H9 (cell line): Measurements from ENCODE around the gene TCIRG1. TPM values are rescaled to one million over a fixed set of nuclear protein-coding genes. Genes with fewer than 3 reads are reported as not detected.

Source experiments
- DNase-seq: peaks from one replicate; pipeline ENCODE4 v3.0.0-alpha.2; 2017
- H2AFZ ChIP-seq: one replicate; pipeline ENCODE4 v1.6.1; 2013; ENCODE audit warnings: mild to moderate bottlenecking, low read length, control low read depth, moderate library complexity
- H2AK5ac ChIP-seq: 2 replicates; pipeline ENCODE4 v1.6.1; 2013; ENCODE audit warnings: low read length, control low read depth, mixed read lengths; ENCODE audit not compliant: insufficient read length
- H2BK120ac ChIP-seq: one replicate; pipeline ENCODE4 v1.6.1; 2013; ENCODE audit warnings: low read depth, mild to moderate bottlenecking, low read length, control low read depth, inconsistent platforms; ENCODE audit not compliant: poor library complexity, severe bottlenecking
- H2BK12ac ChIP-seq: 2 replicates; pipeline ENCODE4 v1.6.1; 2013; ENCODE audit warnings: low read length, control low read depth, mixed read lengths, low read depth; ENCODE audit not compliant: insufficient read length
- H2BK15ac ChIP-seq: 2 replicates; pipeline ENCODE4 v1.6.1; 2013; ENCODE audit warnings: low read depth, low read length, control low read depth
- H2BK20ac ChIP-seq: one replicate; pipeline ENCODE4 v1.6.1; 2013; ENCODE audit warnings: low read depth, mild to moderate bottlenecking, low read length, control low read depth, inconsistent platforms; ENCODE audit not compliant: poor library complexity, severe bottlenecking
- H2BK5ac ChIP-seq: 2 replicates; pipeline ENCODE4 v1.6.1; 2013; ENCODE audit warnings: low read length, control low read depth, mixed read lengths; ENCODE audit not compliant: insufficient read length
- H3K14ac ChIP-seq: 2 replicates; pipeline ENCODE4 v1.6.1; 2013; ENCODE audit warnings: low read length, control low read depth; ENCODE audit not compliant: insufficient read depth
- H3K18ac ChIP-seq: 2 replicates; pipeline ENCODE4 v1.6.1; 2013; ENCODE audit warnings: low read depth, mild to moderate bottlenecking, mixed read lengths, low read length, control low read depth; ENCODE audit not compliant: insufficient read length
- H3K23ac ChIP-seq: 2 replicates; pipeline ENCODE4 v1.6.1; 2013; ENCODE audit warnings: low read length, control low read depth, mixed read lengths, low read depth; ENCODE audit not compliant: insufficient read length
- H3K23me2 ChIP-seq: 2 replicates; pipeline ENCODE4 v1.6.1; 2013; ENCODE audit warnings: low read depth, mild to moderate bottlenecking, mixed read lengths, low read length, control low read depth; ENCODE audit not compliant: insufficient read length, poor library complexity, severe bottlenecking
- H3K27ac ChIP-seq: 2 replicates; pipeline ENCODE4 v1.5.1; 2013; ENCODE audit warnings: low read length, control low read depth, mixed read lengths, low read depth; ENCODE audit not compliant: insufficient read length
- H3K27me3 ChIP-seq: 2 replicates; pipeline ENCODE4 v1.6.1; 2013; ENCODE audit warnings: low read length, control low read depth, inconsistent platforms; ENCODE audit not compliant: insufficient read depth
- H3K4ac ChIP-seq: 2 replicates; pipeline ENCODE4 v1.6.1; 2013; ENCODE audit warnings: low read depth, mild to moderate bottlenecking, control low read depth, inconsistent platforms, low read length, moderate library complexity
- H3K4me1 ChIP-seq: 2 replicates; pipeline ENCODE4 v1.6.1; 2013; ENCODE audit warnings: low read length, control low read depth, inconsistent platforms; ENCODE audit not compliant: insufficient read depth
- H3K4me2 ChIP-seq: 2 replicates; pipeline ENCODE4 v1.6.1; 2013; ENCODE audit warnings: low read length, control low read depth, mixed read lengths; ENCODE audit not compliant: insufficient read length, insufficient read depth
- H3K56ac ChIP-seq: 2 replicates; pipeline ENCODE4 v1.6.1; 2013; ENCODE audit warnings: low read depth, mild to moderate bottlenecking, mixed read lengths, low read length, control low read depth; ENCODE audit not compliant: insufficient read length
- H3K79me1 ChIP-seq: 2 replicates; pipeline ENCODE4 v1.6.1; 2013; ENCODE audit warnings: low read depth, mild to moderate bottlenecking, moderate library complexity, low read length, control low read depth, inconsistent platforms; ENCODE audit not compliant: insufficient read depth, poor library complexity, severe bottlenecking
- H3K79me2 ChIP-seq: 2 replicates; pipeline ENCODE4 v1.6.1; 2013; ENCODE audit warnings: low read length, control low read depth, inconsistent platforms; ENCODE audit not compliant: insufficient read depth
- H3K9ac ChIP-seq: 2 replicates; pipeline ENCODE4 v1.6.1; 2013; ENCODE audit warnings: low read length, control low read depth, mixed read lengths; ENCODE audit not compliant: insufficient read length; ENCODE audit errors: extremely low read depth
- H3K9me3 ChIP-seq: one replicate; pipeline ENCODE4 v1.6.1; 2013; ENCODE audit warnings: low read depth, low read length, inconsistent platforms; ENCODE audit not compliant: control insufficient read depth
- H3T11ph ChIP-seq: one replicate; pipeline ENCODE4 v1.6.1; 2013; ENCODE audit warnings: mild to moderate bottlenecking, low read length, control low read depth, inconsistent platforms
- H4K20me1 ChIP-seq: one replicate; pipeline ENCODE4 v1.6.1; 2013; ENCODE audit not compliant: control insufficient read depth, insufficient read length, insufficient read depth
- H4K5ac ChIP-seq: 2 replicates; pipeline ENCODE4 v1.6.1; 2013; ENCODE audit warnings: low read depth, mild to moderate bottlenecking, mixed read lengths, low read length, control low read depth; ENCODE audit not compliant: insufficient read length
- H4K8ac ChIP-seq: replicated peaks from 2 replicates; pipeline ENCODE4 v1.6.1; 2013; ENCODE audit warnings: low read length, control low read depth, mixed read lengths, low read depth; ENCODE audit not compliant: insufficient read length
- H4K91ac ChIP-seq: 2 replicates; pipeline ENCODE4 v1.6.1; 2013; ENCODE audit warnings: low read depth, mild to moderate bottlenecking, moderate library complexity, mixed read lengths, low read length, control low read depth; ENCODE audit not compliant: insufficient read length
- H3K27ac Mint-ChIP-seq, 3 experiments: 2 replicates in 2 of 3; 3 replicates in 1 of 3; pipeline ENCODE4 v1.8.0; 2020 to 2021; ENCODE audit warnings: mixed read lengths in 3 of 3, mild to moderate bottlenecking in 1 of 3, moderate library complexity in 1 of 3
- H3K27me3 Mint-ChIP-seq: 2 replicates; pipeline ENCODE4 v1.8.0; 2021; ENCODE audit warnings: low read depth, mild to moderate bottlenecking, moderate library complexity, mixed read lengths
- H3K36me3 Mint-ChIP-seq, 3 experiments: 2 replicates in 2 of 3; 3 replicates in 1 of 3; pipeline ENCODE4 v1.8.0; 2020 to 2021; ENCODE audit warnings: low read depth in 3 of 3, mixed read lengths in 3 of 3; ENCODE audit not compliant: insufficient read depth in 1 of 3
- H3K4me1 Mint-ChIP-seq, 2 experiments: 2 replicates each; pipeline ENCODE4 v1.8.0; 2020; ENCODE audit warnings: mixed read lengths in 2 of 2
- H3K4me3 Mint-ChIP-seq, 2 experiments: 2 replicates in 1 of 2; 3 replicates in 1 of 2; pipeline ENCODE4 v1.8.0; 2020 to 2021; ENCODE audit warnings: mild to moderate bottlenecking in 2 of 2, mixed read lengths in 2 of 2, moderate library complexity in 1 of 2
- H3K9me3 Mint-ChIP-seq, 2 experiments: 2 replicates in 1 of 2; 3 replicates in 1 of 2; pipeline ENCODE4 v1.8.0; 2020; ENCODE audit warnings: mild to moderate bottlenecking in 2 of 2, mixed read lengths in 2 of 2, moderate library complexity in 1 of 2
- WGBS: extraction: QIAGEN DNeasy Blood & Tissue Kit; methylation state at CpG from one replicate; pipeline ENCODE4 v1.1.7; 2013; ENCODE audit warnings: missing lambda C conversion rate, low lambda C conversion rate, mixed read lengths; ENCODE audit not compliant: insufficient read length; ENCODE audit errors: extremely low coverage; 5-methylcytosine and 5-hydroxymethylcytosine counted together
- total RNA-seq: library from RNA; stranded (reverse); gene quantifications from 2 replicates; pipeline ENCODE4 v1.2.1, GENCODE V29; 2021
- TF ChIP-seq, protein P1 (sequence below): fragments of 200-600 bp; sonication (generic); conservative IDR thresholded peaks from 3 replicates; pipeline ENCODE4 v1.8.0; 2021; ENCODE audit warnings: antibody characterized with exemption, mild to moderate bottlenecking

TCIRG1 gene
- total RNA-seq, 1 experiment from 2014 or later: 24.4 TPM

- Histone ChIP-seq H3K27me3 (no peaks in the 10 kb centered on the region), H3K23ac (no peak overlapping the region), H3K79me2 (no peaks in the 10 kb centered on the region), H3K9me3 (no peaks in the 10 kb centered on the region), H3K79me1 (no peaks in the 10 kb centered on the region), H3K23me2 (no peaks in the 10 kb centered on the region), H4K5ac (no peak overlapping the region), H4K20me1 (no peaks in the 10 kb centered on the region), H2AK5ac (no peak overlapping the region), H2BK5ac (no peak overlapping the region), H4K91ac (no peak overlapping the region), H3K14ac (no peak overlapping the region), H3K56ac (no peak overlapping the region), H4K8ac (no peak overlapping the region), H2AFZ (no peak overlapping the region), H3K4ac (no peak overlapping the region), H3K4me2 (no peak overlapping the region), H2BK15ac (no peak overlapping the region), H2BK120ac (no peak overlapping the region), H3K9ac (no peak overlapping the region), H3T11ph (no peak overlapping the region), H3K27ac (no peak overlapping the region), H2BK12ac (no peak overlapping the region), H3K4me1 (no peaks in the 10 kb centered on the region), H2BK20ac (no peak overlapping the region), H3K18ac (no peak overlapping the region)
- H3K9me3 Mint-ChIP-seq: no peaks in the 10 kb centered on the region
- H3K4me3 Mint-ChIP-seq: no peak overlapping the region
- H3K27ac Mint-ChIP-seq: no peak overlapping the region; a peak in 1 of 7 replicates
- TF ChIP-seq, protein P1, sequence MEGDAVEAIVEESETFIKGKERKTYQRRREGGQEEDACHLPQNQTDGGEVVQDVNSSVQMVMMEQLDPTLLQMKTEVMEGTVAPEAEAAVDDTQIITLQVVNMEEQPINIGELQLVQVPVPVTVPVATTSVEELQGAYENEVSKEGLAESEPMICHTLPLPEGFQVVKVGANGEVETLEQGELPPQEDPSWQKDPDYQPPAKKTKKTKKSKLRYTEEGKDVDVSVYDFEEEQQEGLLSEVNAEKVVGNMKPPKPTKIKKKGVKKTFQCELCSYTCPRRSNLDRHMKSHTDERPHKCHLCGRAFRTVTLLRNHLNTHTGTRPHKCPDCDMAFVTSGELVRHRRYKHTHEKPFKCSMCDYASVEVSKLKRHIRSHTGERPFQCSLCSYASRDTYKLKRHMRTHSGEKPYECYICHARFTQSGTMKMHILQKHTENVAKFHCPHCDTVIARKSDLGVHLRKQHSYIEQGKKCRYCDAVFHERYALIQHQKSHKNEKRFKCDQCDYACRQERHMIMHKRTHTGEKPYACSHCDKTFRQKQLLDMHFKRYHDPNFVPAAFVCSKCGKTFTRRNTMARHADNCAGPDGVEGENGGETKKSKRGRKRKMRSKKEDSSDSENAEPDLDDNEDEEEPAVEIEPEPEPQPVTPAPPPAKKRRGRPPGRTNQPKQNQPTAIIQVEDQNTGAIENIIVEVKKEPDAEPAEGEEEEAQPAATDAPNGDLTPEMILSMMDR: no peak
- no peak for DNase-seq
- peaks cover 54 to 96% (median 88%) of the 10 kb centered on the region in 3 experiments for H3K36me3 Mint-ChIP-seq
- WGBS: no CpG with 5 or more reads among the region's 5 CpGs
- no peaks in the 10 kb centered on the region for H3K4me1 Mint-ChIP-seq
- H3K27me3 Mint-ChIP-seq: no peaks in the 10 kb centered on the region
These were observed 27.0 kb downstream of the TCIRG1 start for GRCh38 chr11:68065841-68066240.
